ENCODE data around the gene ZNF443. TPM values are rescaled to one million over a fixed set of nuclear protein-coding genes. Genes with fewer than 3 reads are reported as not detected.

The ZNF443 gene
- total RNA-seq, 1 experiment from 2014 or later, result 0.79 TPM

DNA sequence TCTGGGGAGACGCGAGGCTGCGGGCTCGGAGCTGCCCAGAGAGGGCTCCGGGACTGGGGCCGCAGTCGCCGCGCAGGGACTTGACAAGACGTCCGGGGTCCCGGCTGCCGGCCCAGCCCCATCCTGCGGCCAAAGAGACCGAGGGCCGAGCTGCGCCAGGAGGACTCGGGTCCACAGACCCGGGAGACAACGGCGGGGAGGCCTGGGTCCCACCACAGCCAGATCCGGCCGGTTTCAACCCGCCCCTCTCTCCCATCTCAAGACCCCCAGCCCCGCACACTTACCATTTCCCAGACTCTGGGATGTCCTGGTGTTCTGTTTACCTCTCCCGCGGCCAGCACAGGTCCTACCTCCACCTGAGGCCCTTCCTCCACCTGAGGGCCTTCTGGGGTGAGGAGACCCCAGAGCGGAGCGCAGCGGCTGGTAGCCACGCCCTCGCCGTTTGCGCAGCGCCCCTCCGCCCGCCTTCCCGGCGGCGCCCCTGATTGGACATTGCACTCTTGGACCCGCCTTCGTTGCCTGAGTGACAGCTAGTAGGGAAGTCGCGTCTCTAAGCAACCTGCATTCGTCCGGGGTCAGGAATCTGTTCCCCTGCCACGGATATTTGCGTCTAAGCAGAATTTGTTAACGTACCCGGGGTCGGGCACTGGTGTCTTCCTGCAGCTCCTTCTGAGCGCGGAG, 43.7 kb upstream of the ZNF443 start, which contains the start of gene ZNF709:
ZNF709 (minus strand) TSS at position 446 of the 681 bp plus-strand sequence; CDS start at position 287, 159 bp downstream.
- BruUV-seq (replicated peaks), result no TSS peak
- intact Hi-C loops (cut with micrococcal nuclease), result loop anchor here (5.0 kb wide), 1 partner anchor 42 kb away; the partner anchor contains the start of gene ZNF443
- Mint-ChIP-seq H3K9me3 (ENCODE audit: unreplicated experiment) (no peaks in the 10 kb centered on the region), H3K4me1 (ENCODE audit: insufficient read depth, unreplicated experiment) (no peaks in the 10 kb centered on the region), H3K27me3 (ENCODE audit: insufficient read depth, unreplicated experiment) (no peaks in the 10 kb centered on the region), H3K4me3 (ENCODE audit: unreplicated experiment) (peak within 1 kb of the TSS; percentile 86), H3K27ac (ENCODE audit: low read depth, unreplicated experiment) (peak within 1 kb of the TSS; percentile 69), H3K36me3 (ENCODE audit: insufficient read depth, unreplicated experiment) (no peaks in the 10 kb centered on the region)
- peak; percentile 63 for DNase-seq (ENCODE audit: unreplicated experiment)
- ChIA-PET CTCF (no interaction called here), POLR2A (interaction anchor here (0.7 to 1.6 kb wide), 7 partner anchors 11 to 344 kb away, joined by 3 to 6 read pairs (median 4); partner anchors contain the start of genes ZNF20, ZNF44, ZNF443 and ZNF490)
- TF ChIP-seq CTCF (IDR thresholded peaks at IDR 0.05; ENCODE audit: unreplicated experiment), result no peak

DNA sequence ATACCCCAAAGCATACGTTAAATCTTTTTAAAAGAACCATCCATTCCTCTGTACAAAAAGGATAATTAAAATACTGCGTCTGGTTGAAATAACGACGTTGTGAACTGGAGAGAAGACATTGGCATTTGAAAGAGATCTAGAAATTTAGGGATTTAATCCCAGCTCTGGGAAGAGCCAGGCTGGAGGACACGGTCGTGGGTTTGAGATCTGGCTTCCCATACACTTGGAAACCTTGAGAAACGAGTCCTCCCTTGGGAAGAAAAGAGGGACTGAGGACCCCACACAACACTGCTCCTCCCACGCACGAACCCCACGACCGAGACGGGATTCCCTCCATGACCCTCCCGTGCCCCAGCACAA, 43.2 kb upstream of the ZNF443 start:
- Mint-ChIP-seq H3K27ac (ENCODE audit: low read depth, unreplicated experiment) (peak overlapping the region; percentile 69), H3K27me3 (ENCODE audit: insufficient read depth, unreplicated experiment) (no peaks in the 10 kb centered on the region), H3K36me3 (ENCODE audit: insufficient read depth, unreplicated experiment) (no peaks in the 10 kb centered on the region), H3K4me3 (ENCODE audit: unreplicated experiment) (peak overlapping the region; percentile 86), H3K4me1 (ENCODE audit: insufficient read depth, unreplicated experiment) (no peaks in the 10 kb centered on the region), H3K9me3 (ENCODE audit: unreplicated experiment) (no peaks in the 10 kb centered on the region)
- BruUV-seq (replicated peaks), result no TSS peak
- intact Hi-C loops (cut with micrococcal nuclease), result loop anchor here (5.0 kb wide), 1 partner anchor 42 kb away; the partner anchor contains the start of gene ZNF443
- ChIA-PET POLR2A (interaction anchor here (0.9 to 1.6 kb wide), 3 partner anchors 12 to 189 kb away, joined by 3 to 4 read pairs (median 4); partner anchors contain the start of gene ZNF44), CTCF (no interaction called here)
- no peak for DNase-seq (ENCODE audit: unreplicated experiment)
- TF ChIP-seq CTCF (IDR thresholded peaks at IDR 0.05; ENCODE audit: unreplicated experiment), result no peak

DNA sequence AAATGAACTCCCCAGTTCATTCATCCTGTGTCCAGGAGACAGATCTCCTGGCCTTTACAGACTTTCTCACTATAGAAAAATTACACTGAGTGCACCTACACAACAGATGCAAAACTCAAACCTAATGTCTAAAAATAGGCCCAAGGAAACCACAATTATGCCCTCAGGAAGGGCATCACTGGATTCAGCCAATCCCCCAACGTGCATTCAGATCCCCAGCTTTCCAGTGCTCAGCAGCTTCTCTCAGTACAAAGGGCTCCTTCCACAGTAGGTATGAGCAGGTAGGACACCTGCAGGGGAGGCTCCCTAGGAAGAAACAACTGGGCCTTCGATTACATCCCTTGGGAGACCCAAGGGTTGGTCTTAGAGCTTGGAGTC, 41.7 kb upstream of the ZNF443 start:
- Mint-ChIP-seq H3K9me3 (ENCODE audit: unreplicated experiment) (no peaks in the 10 kb centered on the region), H3K36me3 (ENCODE audit: insufficient read depth, unreplicated experiment) (peaks cover 6% of the 10 kb centered on the region), H3K27me3 (ENCODE audit: insufficient read depth, unreplicated experiment) (no peaks in the 10 kb centered on the region), H3K27ac (ENCODE audit: low read depth, unreplicated experiment) (no peak overlapping the region), H3K4me1 (ENCODE audit: insufficient read depth, unreplicated experiment) (no peaks in the 10 kb centered on the region), H3K4me3 (ENCODE audit: unreplicated experiment) (no peak overlapping the region)
- POLR2A ChIA-PET, result interaction anchor here (1.4 kb wide), 1 partner anchor 17 kb away, joined by 3 read pairs; no protein-coding TSS in a partner anchor
- intact Hi-C loops (cut with micrococcal nuclease), result loop anchor here (5.0 kb wide), 1 partner anchor 40 kb away; the partner anchor contains the start of gene ZNF443
- no peak for TF ChIP-seq CTCF (IDR thresholded peaks at IDR 0.05; ENCODE audit: unreplicated experiment)
- no TSS peak for BruUV-seq (replicated peaks)
- CTCF ChIA-PET, result no interaction called here
- no peak for DNase-seq (ENCODE audit: unreplicated experiment)

DNA sequence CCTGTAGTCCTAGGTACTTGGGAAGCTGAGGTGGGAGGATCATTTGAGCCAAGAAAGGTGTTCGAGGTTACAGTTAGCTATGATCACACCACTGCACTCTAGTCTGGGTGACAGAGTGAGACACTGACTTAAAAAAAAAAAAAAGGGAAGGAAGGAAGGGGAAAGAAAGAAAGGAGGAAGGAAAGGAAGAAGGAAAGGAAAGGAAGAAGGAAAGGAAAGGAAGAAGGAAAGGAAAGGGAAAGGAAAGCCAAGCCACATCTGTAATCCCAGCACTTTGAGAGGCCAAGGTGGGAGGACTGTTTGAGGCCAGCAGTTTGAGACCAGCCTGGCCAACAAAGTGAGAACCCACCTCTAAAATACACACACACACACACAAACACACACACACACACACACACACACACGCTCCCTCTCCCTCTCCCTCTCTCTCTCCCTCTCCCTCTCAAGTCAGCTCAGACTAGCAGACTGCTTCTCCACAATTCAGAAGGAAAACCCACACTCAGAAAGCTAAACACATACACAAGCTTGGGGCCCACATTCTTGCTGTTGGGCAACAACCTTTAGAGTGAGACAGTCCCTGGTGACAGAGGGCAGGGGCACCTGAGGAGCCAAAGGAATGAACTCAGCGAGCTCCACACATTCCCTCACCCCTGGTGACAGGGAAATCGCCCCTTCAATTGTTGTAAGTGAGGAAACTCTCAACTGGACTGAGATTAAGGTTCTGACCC, 41.1 kb upstream of the ZNF443 start:
- POLR2A ChIA-PET, result interaction anchor here (1.4 kb wide), 1 partner anchor 17 kb away, joined by 3 read pairs; no protein-coding TSS in a partner anchor
- no peaks in the 10 kb centered on the region for H3K9me3 Mint-ChIP-seq (ENCODE audit: unreplicated experiment)
- intact Hi-C loops (cut with micrococcal nuclease), result loop anchor here (5.0 kb wide), 1 partner anchor 40 kb away; the partner anchor contains the start of gene ZNF443
- H3K27ac Mint-ChIP-seq (ENCODE audit: low read depth, unreplicated experiment), result no peak overlapping the region
- H3K4me3 Mint-ChIP-seq (ENCODE audit: unreplicated experiment), result no peak overlapping the region
- CTCF ChIA-PET, result interaction anchor here (0.5 kb wide), 1 partner anchor 30 kb away, joined by 4 read pairs; no protein-coding TSS in a partner anchor
- no TSS peak for BruUV-seq (replicated peaks)
- no peak for DNase-seq (ENCODE audit: unreplicated experiment)
- H3K4me1 Mint-ChIP-seq (ENCODE audit: insufficient read depth, unreplicated experiment), result no peaks in the 10 kb centered on the region
- TF ChIP-seq CTCF (IDR thresholded peaks at IDR 0.05; ENCODE audit: unreplicated experiment), result no peak
- no peaks in the 10 kb centered on the region for H3K27me3 Mint-ChIP-seq (ENCODE audit: insufficient read depth, unreplicated experiment)
- peaks cover 6% of the 10 kb centered on the region for H3K36me3 Mint-ChIP-seq (ENCODE audit: insufficient read depth, unreplicated experiment)
